A549 (cell line): ENCODE results near the gene SPRTN. TPM values are rescaled to one million over a fixed set of nuclear protein-coding genes. Genes with fewer than 3 reads are reported as not detected.

Experiments
- ATAC-seq, 2 experiments: fragments of 200-7000 bp in 1 of 2; fragments of >200 bp in 1 of 2; cut with Nextera tagmentation in 1 of 2; cut with Tn5 transposase in 1 of 2; 3 replicates each; pipeline versions ENCODE4 v1.8.0 to v1.9.1; 2018 to 2020; ENCODE audit warnings: mild to moderate bottlenecking in 1 of 2, moderate library complexity in 1 of 2
- CTCF ChIA-PET: fragments of 300-600 bp; sonication (Branson Sonifier 250); formaldehyde crosslinking; extraction: SDS; loops from one replicate; lab custom pipeline; 2021; ENCODE audit warnings: antibody characterized with exemption, inconsistent platforms; lab: Yijun Ruan, JAX
- POLR2A ChIA-PET: fragments of 350-600 bp; formaldehyde crosslinking; extraction: SDS; loops from one replicate; lab custom pipeline; 2021; ENCODE audit warnings: antibody characterized with exemption, inconsistent platforms; lab: Yijun Ruan, JAX
- DNase-seq, 2 experiments: peaks; one replicate each; pipeline versions ENCODE4 v3.0.0 to v3.0.0-alpha.2; 2011 to 2016; ENCODE audit warnings: low read depth in 1 of 2, low spot score in 1 of 2
- FAIRE-seq: peaks from 2 replicates; lab custom pipeline; 2011; peaks lifted over from hg19 to GRCh38; lab: Jason Lieb, UNC
- H3K27ac ChIP-seq, 2 experiments: fragments of >200 bp; sonication (Bioruptor Twin); formaldehyde crosslinking; 3 replicates each; pipeline ENCODE4 v1.5.1; 2016 to 2017
- H3K4me1 ChIP-seq: fragments of >200 bp; sonication (Bioruptor Twin); formaldehyde crosslinking; 3 replicates; pipeline ENCODE4 v1.6.1; 2016
- H3K4me2 ChIP-seq: fragments of >200 bp; sonication (Bioruptor Twin); formaldehyde crosslinking; 3 replicates; pipeline ENCODE4 v1.6.1; 2016
- H3K4me3 ChIP-seq: fragments of >200 bp; sonication (Bioruptor Twin); formaldehyde crosslinking; 3 replicates; pipeline ENCODE4 v1.5.1; 2016
- H3K9me3 ChIP-seq: fragments of >200 bp; sonication (Bioruptor Twin); formaldehyde crosslinking; 3 replicates; pipeline ENCODE4 v1.6.1; 2016
- BHLHE40 ChIP-seq: IDR thresholded peaks from 2 replicates; pipeline ENCODE4 v1.6.1; 2012; ENCODE audit warnings: low read depth, low read length, inconsistent platforms
- CBX2 ChIP-seq: fragments of 200-600 bp; sonication (generic); IDR thresholded peaks from 2 replicates; pipeline ENCODE4 v1.6.1; 2016; ENCODE audit warnings: low read depth, mild to moderate bottlenecking, borderline replicate concordance
- CEBPB ChIP-seq, 2 experiments: fragments of >200 bp in 1 of 2; sonication (Bioruptor Twin) in 1 of 2; formaldehyde crosslinking in 1 of 2; IDR thresholded peaks; 2 replicates each; pipeline ENCODE4 v1.6.1; 2012 to 2016
- CHD2 ChIP-seq: fragments of 150-350 bp; IDR thresholded peaks from 2 replicates; pipeline ENCODE4 v1.6.1; 2014; ENCODE audit warnings: low read length; ENCODE audit not compliant: partially characterized antibody
- EHF ChIP-seq: fragments of 250-450 bp; sonication (Bioruptor Pico); IDR thresholded peaks from 2 replicates; pipeline ENCODE4 v1.5.0; 2020; ENCODE audit warnings: mild to moderate bottlenecking
- EHMT2 ChIP-seq: fragments of 200-600 bp; sonication (generic); IDR thresholded peaks from 2 replicates; pipeline ENCODE4 v1.6.1; 2016; ENCODE audit warnings: antibody characterized with exemption, low read depth, mild to moderate bottlenecking, moderate library complexity
- EP300 ChIP-seq, 2 experiments: fragments of >200 bp; sonication (Bioruptor Twin); formaldehyde crosslinking; IDR thresholded peaks; 2 replicates in 1 of 2; 3 replicates in 1 of 2; pipeline ENCODE4 v1.6.1; 2016 to 2017
- FOSB ChIP-seq: fragments of 250-450 bp; sonication (Bioruptor Pico); IDR thresholded peaks from 2 replicates; pipeline ENCODE4 v1.5.0; 2020; ENCODE audit warnings: mild to moderate bottlenecking, moderate library complexity
- FOSL2 ChIP-seq, 2 experiments: fragments of 450-650 bp in 1 of 2; fragments of >200 bp in 1 of 2; sonication (Bioruptor Twin) in 1 of 2; formaldehyde crosslinking; IDR thresholded peaks; 2 replicates each; pipeline versions ENCODE4 v1.5.0 to v1.6.1; 2016 to 2020; ENCODE audit warnings: mild to moderate bottlenecking in 1 of 2, moderate library complexity in 1 of 2
- HDAC2 ChIP-seq: fragments of 200-600 bp; sonication (generic); IDR thresholded peaks from 2 replicates; pipeline ENCODE4 v1.6.1; 2016
- HEYL ChIP-seq: fragments of 250-450 bp; sonication (Bioruptor Pico); IDR thresholded peaks from 2 replicates; pipeline ENCODE4 v1.8.0; 2021; ENCODE audit warnings: mild to moderate bottlenecking, moderate library complexity
- HOXB5 ChIP-seq: fragments of 250-450 bp; sonication (Bioruptor Pico); IDR thresholded peaks from 2 replicates; pipeline ENCODE4 v1.5.0; 2020; ENCODE audit warnings: mild to moderate bottlenecking, moderate library complexity
- JUNB ChIP-seq: fragments of >200 bp; sonication (Bioruptor Twin); formaldehyde crosslinking; IDR thresholded peaks from 2 replicates; pipeline ENCODE4 v1.6.1; 2016
- KDM1A ChIP-seq: fragments of 200-600 bp; sonication (generic); IDR thresholded peaks from 2 replicates; pipeline ENCODE4 v1.6.1; 2016; ENCODE audit warnings: low read depth, mild to moderate bottlenecking
- MAZ ChIP-seq: fragments of 150-350 bp; IDR thresholded peaks from 2 replicates; pipeline ENCODE4 v1.6.1; 2014; ENCODE audit warnings: antibody characterized with exemption, low read depth, low read length, borderline replicate concordance
- POLR2A ChIP-seq: IDR thresholded peaks from 2 replicates; pipeline ENCODE4 v1.6.1; 2012; ENCODE audit warnings: mild to moderate bottlenecking, low read length
- RAD21 ChIP-seq, 2 experiments: fragments of >200 bp in 1 of 2; sonication (Bioruptor Twin) in 1 of 2; formaldehyde crosslinking in 1 of 2; IDR thresholded peaks in 1 of 2; conservative IDR thresholded peaks in 1 of 2; 2 replicates in 1 of 2; 3 replicates in 1 of 2; pipeline ENCODE4 v1.6.1; 2012 to 2018; ENCODE audit warnings: inconsistent platforms in 1 of 2
- RNF2 ChIP-seq: fragments of 200-600 bp; sonication (generic); IDR thresholded peaks from 2 replicates; pipeline ENCODE4 v1.6.1; 2016; ENCODE audit warnings: low read depth, mild to moderate bottlenecking, antibody characterized with exemption, moderate library complexity, borderline replicate concordance
- SREBF2 ChIP-seq: fragments of 450-650 bp; IDR thresholded peaks from 2 replicates; pipeline ENCODE4 v1.6.1; 2014; ENCODE audit warnings: mild to moderate bottlenecking, moderate library complexity
- ZFP36 ChIP-seq: fragments of 450-650 bp; IDR thresholded peaks from 2 replicates; pipeline ENCODE4 v1.6.1; 2014; ENCODE audit warnings: borderline replicate concordance; ENCODE audit not compliant: partially characterized antibody
- ZNF302 ChIP-seq: fragments of 250-450 bp; sonication (Bioruptor Pico); IDR thresholded peaks from 2 replicates; pipeline ENCODE4 v1.9.0; 2021; ENCODE audit warnings: inconsistent platforms, mild to moderate bottlenecking, moderate library complexity
- WGBS: methylation state at CpG from one replicate; pipeline ENCODE4 v1.1.6; 2017; ENCODE audit errors: missing lambda C conversion rate; 5-methylcytosine and 5-hydroxymethylcytosine counted together
- polyA plus RNA-seq, 4 experiments: library from polyadenylated mRNA; depleted of rRNA in 3 of 4; stranded (reverse); fragments of >200 nt; fragmentation: RNase III in 1 of 4; extraction: RNeasy Plus Mini Kit Qiagen cat#74134 plus additional on column Dnase treatment in 1 of 4; gene quantifications; 2 replicates in 3 of 4; 3 replicates in 1 of 4; pipeline ENCODE4 v1.2.3, GENCODE V29; 2011 to 2017
- TF ChIP-seq, protein P1 (sequence below): fragments of 200-600 bp; sonication (generic); IDR thresholded peaks from 2 replicates; pipeline ENCODE4 v1.6.1; 2016; ENCODE audit warnings: antibody characterized with exemption, mild to moderate bottlenecking, moderate library complexity
- TF ChIP-seq, protein P2 (sequence below): fragments of >200 bp; sonication (Bioruptor Twin); formaldehyde crosslinking; IDR thresholded peaks from 2 replicates; pipeline ENCODE4 v1.6.1; 2016
- TF ChIP-seq, protein P3 (sequence below): IDR thresholded peaks from 2 replicates; pipeline ENCODE4 v1.6.1; 2012
- TF ChIP-seq, protein P4 (sequence below): IDR thresholded peaks from 2 replicates; pipeline ENCODE4 v1.6.1; 2012
- TF ChIP-seq, protein P5 (sequence below): fragments of 250-450 bp; sonication (Bioruptor Pico); IDR thresholded peaks from 2 replicates; pipeline ENCODE4 v1.5.0; 2020; ENCODE audit warnings: low read depth, mild to moderate bottlenecking, moderate library complexity
- TF ChIP-seq, protein P6 (sequence below): fragments of >200 bp; sonication (Bioruptor Twin); formaldehyde crosslinking; IDR thresholded peaks from 3 replicates; pipeline ENCODE4 v1.5.1; 2016

Gene SPRTN
- polyA plus RNA-seq, 2 of the 4 experiments (the other 2 are of a cell fraction): 14.0 to 21.0 TPM

DNA sequence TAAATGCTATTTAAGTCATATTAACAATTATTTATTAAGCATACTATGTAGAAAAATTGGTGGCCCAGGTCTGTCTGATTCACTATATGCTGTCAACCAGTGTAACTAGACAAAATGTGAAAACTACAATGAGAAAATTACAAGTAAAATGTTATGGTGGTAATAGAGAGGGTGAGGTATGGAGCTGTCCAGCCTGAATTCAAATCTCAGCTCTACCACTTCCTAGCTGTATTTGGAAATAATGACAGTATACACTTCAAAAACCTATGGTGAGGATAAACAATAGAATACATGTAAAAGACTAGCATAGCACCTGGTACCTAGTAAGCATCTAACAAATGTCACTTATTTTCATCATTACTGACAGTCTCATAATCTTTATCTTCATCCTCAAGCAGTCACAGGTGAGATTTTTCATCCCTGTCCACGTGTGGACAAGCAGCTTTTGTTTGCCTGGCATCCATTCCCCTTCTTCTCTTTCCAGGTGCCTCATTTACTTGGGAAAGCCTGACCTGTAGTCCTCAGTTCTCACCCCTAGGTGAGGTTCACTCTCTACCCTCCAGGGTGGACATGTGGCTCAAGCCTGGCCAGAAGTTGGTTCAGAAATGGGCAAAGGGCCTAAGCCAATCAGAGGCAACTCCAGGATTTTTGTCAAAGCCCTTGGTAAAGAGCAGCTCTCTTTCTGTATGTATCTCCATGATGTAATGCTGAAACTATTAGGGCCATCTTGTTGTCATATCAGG lies 54.5 kb downstream of the SPRTN start:
- FAIRE-seq (no peak), ATAC-seq (peak; percentile 7 to 45; a peak in 2 of 6 replicates), DNase-seq (peak in 1 of 2 experiments; percentile 50)
- ChIA-PET CTCF (interaction anchor here (0.8 to 2.5 kb wide), 11 partner anchors 12 to 136 kb away, joined by 3 to 8 read pairs (median 4); partner anchors contain the start of gene TSNAX), POLR2A (no interaction called here)
- peak overlapping the region; percentile 80 to 87 for H3K27ac ChIP-seq
- 48% methylated on average over 1 of the region's 1 CpG for WGBS
- H3K4me2 ChIP-seq: peak overlapping the region; percentile 80
- H3K4me3 ChIP-seq: no peak overlapping the region
- peaks cover 87% of the 10 kb centered on the region for H3K4me1 ChIP-seq
- no peak for TF ChIP-seq EHF (CRISPR knock-in tag)
- TF ChIP-seq HOXB5: no peak
- no peak for TF ChIP-seq FOSL2 (IDR thresholded peaks at IDR 0.05)
- TF ChIP-seq FOSL2 (CRISPR knock-in tag; IDR thresholded peaks at IDR 0.05): no peak
- TF ChIP-seq EP300 (IDR thresholded peaks at IDR 0.05): no peak
- TF ChIP-seq, protein P1, sequence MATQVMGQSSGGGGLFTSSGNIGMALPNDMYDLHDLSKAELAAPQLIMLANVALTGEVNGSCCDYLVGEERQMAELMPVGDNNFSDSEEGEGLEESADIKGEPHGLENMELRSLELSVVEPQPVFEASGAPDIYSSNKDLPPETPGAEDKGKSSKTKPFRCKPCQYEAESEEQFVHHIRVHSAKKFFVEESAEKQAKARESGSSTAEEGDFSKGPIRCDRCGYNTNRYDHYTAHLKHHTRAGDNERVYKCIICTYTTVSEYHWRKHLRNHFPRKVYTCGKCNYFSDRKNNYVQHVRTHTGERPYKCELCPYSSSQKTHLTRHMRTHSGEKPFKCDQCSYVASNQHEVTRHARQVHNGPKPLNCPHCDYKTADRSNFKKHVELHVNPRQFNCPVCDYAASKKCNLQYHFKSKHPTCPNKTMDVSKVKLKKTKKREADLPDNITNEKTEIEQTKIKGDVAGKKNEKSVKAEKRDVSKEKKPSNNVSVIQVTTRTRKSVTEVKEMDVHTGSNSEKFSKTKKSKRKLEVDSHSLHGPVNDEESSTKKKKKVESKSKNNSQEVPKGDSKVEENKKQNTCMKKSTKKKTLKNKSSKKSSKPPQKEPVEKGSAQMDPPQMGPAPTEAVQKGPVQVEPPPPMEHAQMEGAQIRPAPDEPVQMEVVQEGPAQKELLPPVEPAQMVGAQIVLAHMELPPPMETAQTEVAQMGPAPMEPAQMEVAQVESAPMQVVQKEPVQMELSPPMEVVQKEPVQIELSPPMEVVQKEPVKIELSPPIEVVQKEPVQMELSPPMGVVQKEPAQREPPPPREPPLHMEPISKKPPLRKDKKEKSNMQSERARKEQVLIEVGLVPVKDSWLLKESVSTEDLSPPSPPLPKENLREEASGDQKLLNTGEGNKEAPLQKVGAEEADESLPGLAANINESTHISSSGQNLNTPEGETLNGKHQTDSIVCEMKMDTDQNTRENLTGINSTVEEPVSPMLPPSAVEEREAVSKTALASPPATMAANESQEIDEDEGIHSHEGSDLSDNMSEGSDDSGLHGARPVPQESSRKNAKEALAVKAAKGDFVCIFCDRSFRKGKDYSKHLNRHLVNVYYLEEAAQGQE: peak; percentile 42; the same call in 1 of the 2 replicates
- TF ChIP-seq, protein P2, sequence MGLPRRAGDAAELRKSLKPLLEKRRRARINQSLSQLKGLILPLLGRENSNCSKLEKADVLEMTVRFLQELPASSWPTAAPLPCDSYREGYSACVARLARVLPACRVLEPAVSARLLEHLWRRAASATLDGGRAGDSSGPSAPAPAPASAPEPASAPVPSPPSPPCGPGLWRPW: no peak
- no peak for TF ChIP-seq ZNF302 (CRISPR knock-in tag)
- TF ChIP-seq, protein P3, sequence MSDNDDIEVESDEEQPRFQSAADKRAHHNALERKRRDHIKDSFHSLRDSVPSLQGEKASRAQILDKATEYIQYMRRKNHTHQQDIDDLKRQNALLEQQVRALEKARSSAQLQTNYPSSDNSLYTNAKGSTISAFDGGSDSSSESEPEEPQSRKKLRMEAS: 0 out of 2 replicates have a peak, but pooled peaks have one; percentile 17
- no peak for TF ChIP-seq CHD2
- TF ChIP-seq HDAC2: no peak
- TF ChIP-seq BHLHE40: no peak
- TF ChIP-seq, protein P4, sequence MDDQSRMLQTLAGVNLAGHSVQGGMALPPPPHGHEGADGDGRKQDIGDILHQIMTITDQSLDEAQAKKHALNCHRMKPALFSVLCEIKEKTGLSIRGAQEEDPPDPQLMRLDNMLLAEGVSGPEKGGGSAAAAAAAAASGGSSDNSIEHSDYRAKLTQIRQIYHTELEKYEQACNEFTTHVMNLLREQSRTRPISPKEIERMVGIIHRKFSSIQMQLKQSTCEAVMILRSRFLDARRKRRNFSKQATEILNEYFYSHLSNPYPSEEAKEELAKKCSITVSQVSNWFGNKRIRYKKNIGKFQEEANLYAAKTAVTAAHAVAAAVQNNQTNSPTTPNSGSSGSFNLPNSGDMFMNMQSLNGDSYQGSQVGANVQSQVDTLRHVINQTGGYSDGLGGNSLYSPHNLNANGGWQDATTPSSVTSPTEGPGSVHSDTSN: no peak
- no peak for TF ChIP-seq CBX2
- TF ChIP-seq RAD21 (conservative IDR thresholded peaks at IDR 0.05 in 1 of 2, IDR thresholded peaks at IDR 0.05 in 1 of 2): no peak
- no peak for TF ChIP-seq FOSB (CRISPR knock-in tag)
- no peak for TF ChIP-seq EHMT2
- TF ChIP-seq CEBPB (IDR thresholded peaks at IDR 0.05): no peak
- no peak for TF ChIP-seq POLR2A
- H3K9me3 ChIP-seq: no peaks in the 10 kb centered on the region

DNA sequence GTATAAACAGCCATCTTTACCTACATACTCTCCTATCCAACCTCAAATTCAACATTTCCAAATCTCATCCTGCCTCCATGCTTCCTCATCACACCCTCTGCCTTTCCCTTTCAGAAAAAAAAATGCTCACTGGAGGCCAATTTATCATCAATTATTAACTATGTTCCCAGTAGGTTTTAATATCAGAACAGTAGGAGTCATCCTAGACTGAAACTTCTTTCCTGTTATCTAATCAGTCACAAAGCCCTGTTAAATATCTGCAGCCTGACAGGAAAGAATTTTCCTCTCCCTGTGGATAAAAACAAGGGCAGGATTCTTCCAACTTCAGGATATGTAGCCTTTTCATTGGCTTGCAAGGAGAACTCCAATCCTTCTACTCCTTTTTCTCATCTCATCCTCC lies 55.6 kb downstream of the SPRTN start:
- Histone ChIP-seq H3K27ac (peak overlapping the region; percentile 80 to 87), H3K4me2 (peak overlapping the region; percentile 80), H3K9me3 (no peaks in the 10 kb centered on the region), H3K4me1 (peaks cover 87% of the 10 kb centered on the region), H3K4me3 (no peak overlapping the region; the same call in 2 of the 3 replicates)
- ChIA-PET CTCF (interaction anchor here (0.7 to 2.5 kb wide), 10 partner anchors 10 to 134 kb away, joined by 3 to 8 read pairs (median 4); partner anchors contain the start of genes EGLN1 and TSNAX), POLR2A (no interaction called here)
- peak; percentile 23 to 44; a peak in 3 of 6 replicates for ATAC-seq
- DNase-seq: peak; percentile 60 to 65
- FAIRE-seq: peak; percentile 84
- TF ChIP-seq CHD2 (no peak), RNF2 (no peak), EHMT2 (no peak), CEBPB (IDR thresholded peaks at IDR 0.05) (no peak), RAD21 (conservative IDR thresholded peaks at IDR 0.05 in 1 of 2, IDR thresholded peaks at IDR 0.05 in 1 of 2) (peak; percentile 27 to 36; a peak in 2 of 5 replicates), EHF (CRISPR knock-in tag) (no peak), HEYL (CRISPR knock-in tag) (no peak), POLR2A (no peak), MAZ (no peak), JUNB (0 out of 2 replicates have a peak, but pooled peaks have one; percentile 23), SREBF2 (no peak), ZNF302 (CRISPR knock-in tag) (no peak), CBX2 (no peak), FOSB (CRISPR knock-in tag) (no peak), ZFP36 (no peak), FOSL2 (IDR thresholded peaks at IDR 0.05) (no peak), FOSL2 (CRISPR knock-in tag; IDR thresholded peaks at IDR 0.05) (peak; percentile 38; the same call in 1 of the 2 replicates), KDM1A (no peak)
- TF ChIP-seq, protein P5, sequence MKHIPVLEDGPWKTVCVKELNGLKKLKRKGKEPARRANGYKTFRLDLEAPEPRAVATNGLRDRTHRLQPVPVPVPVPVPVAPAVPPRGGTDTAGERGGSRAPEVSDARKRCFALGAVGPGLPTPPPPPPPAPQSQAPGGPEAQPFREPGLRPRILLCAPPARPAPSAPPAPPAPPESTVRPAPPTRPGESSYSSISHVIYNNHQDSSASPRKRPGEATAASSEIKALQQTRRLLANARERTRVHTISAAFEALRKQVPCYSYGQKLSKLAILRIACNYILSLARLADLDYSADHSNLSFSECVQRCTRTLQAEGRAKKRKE (CRISPR knock-in tag): no peak
- TF ChIP-seq, protein P6, sequence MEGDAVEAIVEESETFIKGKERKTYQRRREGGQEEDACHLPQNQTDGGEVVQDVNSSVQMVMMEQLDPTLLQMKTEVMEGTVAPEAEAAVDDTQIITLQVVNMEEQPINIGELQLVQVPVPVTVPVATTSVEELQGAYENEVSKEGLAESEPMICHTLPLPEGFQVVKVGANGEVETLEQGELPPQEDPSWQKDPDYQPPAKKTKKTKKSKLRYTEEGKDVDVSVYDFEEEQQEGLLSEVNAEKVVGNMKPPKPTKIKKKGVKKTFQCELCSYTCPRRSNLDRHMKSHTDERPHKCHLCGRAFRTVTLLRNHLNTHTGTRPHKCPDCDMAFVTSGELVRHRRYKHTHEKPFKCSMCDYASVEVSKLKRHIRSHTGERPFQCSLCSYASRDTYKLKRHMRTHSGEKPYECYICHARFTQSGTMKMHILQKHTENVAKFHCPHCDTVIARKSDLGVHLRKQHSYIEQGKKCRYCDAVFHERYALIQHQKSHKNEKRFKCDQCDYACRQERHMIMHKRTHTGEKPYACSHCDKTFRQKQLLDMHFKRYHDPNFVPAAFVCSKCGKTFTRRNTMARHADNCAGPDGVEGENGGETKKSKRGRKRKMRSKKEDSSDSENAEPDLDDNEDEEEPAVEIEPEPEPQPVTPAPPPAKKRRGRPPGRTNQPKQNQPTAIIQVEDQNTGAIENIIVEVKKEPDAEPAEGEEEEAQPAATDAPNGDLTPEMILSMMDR: 0 out of 3 replicates have a peak, but pooled peaks have one; percentile 12
